ENCODE measurements around the gene TPGS1. TPM values are rescaled to one million over a fixed set of nuclear protein-coding genes. Genes with fewer than 3 reads are reported as not detected.

TPGS1 gene
- total and polyA plus RNA-seq, 8 donors: 3.5 to 18.2 (median 8.2) TPM

GRCh38 chr19:567296-567900 is 60.1 kb downstream of the TPGS1 start:
- H3K4me1 ChIP-seq: peaks cover 4 to 10% of the 10 kb centered on the region in 2 donors
- intact Hi-C loops (cut with DNase I): no loop called here
- H3K36me3 ChIP-seq: no peaks in the 10 kb centered on the region
- TF ChIP-seq CTCF (IDR thresholded peaks at IDR 0.05): no peak
- no peaks in the 10 kb centered on the region for H3K27me3 ChIP-seq
- H3K4me3 ChIP-seq: no peak overlapping the region
- H3K27ac ChIP-seq: peak overlapping the region in 1 of 2 donors; percentile 51
- no peaks in the 10 kb centered on the region for H3K9me3 ChIP-seq
- ATAC-seq (no peak), DNase-seq (no peak)

Other genes starting within 250 kb of the TPGS1 start
- gene PLPP2, start 216.1 kb upstream of the TPGS1 start, total RNA-seq: 10 to 100 TPM in 1 of 2 donors, 1 to 10 TPM in 1; 3.2 to 13.8 TPM
- gene PLPP2, start 216.1 kb upstream of the TPGS1 start, polyA plus RNA-seq (ENCODE audit: insufficient read length in 6 of 6): 1 to 10 TPM; 3.4 to 7.3 (median 5.2) TPM
- gene MIER2, start 162.7 kb upstream of the TPGS1 start, total RNA-seq: 10 to 100 TPM; 24.8 to 41.6 TPM
- gene MIER2, start 162.7 kb upstream of the TPGS1 start, polyA plus RNA-seq (ENCODE audit: insufficient read length in 6 of 6): 10 to 100 TPM; 20.3 to 32.6 (median 26.8) TPM
- gene C2CD4C, start 98.3 kb upstream of the TPGS1 start, total RNA-seq: 1 to 10 TPM; 1.1 to 2.4 TPM
- gene C2CD4C, start 98.3 kb upstream of the TPGS1 start, polyA plus RNA-seq (ENCODE audit: insufficient read length in 6 of 6): 1 to 10 TPM in 2 of 6 donors, under 1 TPM in 4; 0.27 to 1.1 (median 0.65) TPM
- 10 to 100 TPM; 16.8 to 34.5 TPM for gene SHC2, start 46.5 kb upstream of the TPGS1 start, total RNA-seq
- 10 to 100 TPM; 16.0 to 28.1 (median 20.2) TPM for gene SHC2, start 46.5 kb upstream of the TPGS1 start, polyA plus RNA-seq (ENCODE audit: insufficient read length in 6 of 6)
- gene MADCAM1, start 11.0 kb upstream of the TPGS1 start, total RNA-seq: under 1 TPM in 1 of 2 donors, not detected in 1; 0.52 TPM
- 10 to 100 TPM in 3 of 6 donors, 1 to 10 TPM in 3; 4.9 to 11.7 (median 8.9) TPM for gene MADCAM1, start 11.0 kb upstream of the TPGS1 start, polyA plus RNA-seq (ENCODE audit: insufficient read length in 6 of 6)
- gene CDC34, start 24.3 kb downstream of the TPGS1 start, total RNA-seq: 10 to 100 TPM; 50.9 to 55.5 TPM
- 10 to 100 TPM; 42.7 to 62.3 (median 55.0) TPM for gene CDC34, start 24.3 kb downstream of the TPGS1 start, polyA plus RNA-seq (ENCODE audit: insufficient read length in 6 of 6)
- gene GZMM, start 36.6 kb downstream of the TPGS1 start, total RNA-seq: 1 to 10 TPM; 1.4 TPM
- 1 to 10 TPM in 1 of 6 donors, under 1 TPM in 4, not detected in 1; 0.45 to 1.1 (median 0.65) TPM for gene GZMM, start 36.6 kb downstream of the TPGS1 start, polyA plus RNA-seq (ENCODE audit: insufficient read length in 6 of 6)
- 100 to 1,000 TPM; 339 to 457 TPM for gene BSG, start 65.1 kb downstream of the TPGS1 start, total RNA-seq
- 100 to 1,000 TPM; 259 to 372 (median 302) TPM for gene BSG, start 65.1 kb downstream of the TPGS1 start, polyA plus RNA-seq (ENCODE audit: insufficient read length in 6 of 6)
- under 1 TPM; 0.38 to 0.50 TPM for gene HCN2, start 82.4 kb downstream of the TPGS1 start, total RNA-seq
- under 1 TPM; 0.06 to 0.21 (median 0.13) TPM for gene HCN2, start 82.4 kb downstream of the TPGS1 start, polyA plus RNA-seq (ENCODE audit: insufficient read length in 6 of 6)
- gene POLRMT, start 126.0 kb downstream of the TPGS1 start, total RNA-seq: 10 to 100 TPM; 28.5 to 36.9 TPM
- 10 to 100 TPM; 32.2 to 44.7 (median 42.6) TPM for gene POLRMT, start 126.0 kb downstream of the TPGS1 start, polyA plus RNA-seq (ENCODE audit: insufficient read length in 6 of 6)
- under 1 TPM; 0.21 to 0.29 TPM for gene FGF22, start 132.4 kb downstream of the TPGS1 start, total RNA-seq
- gene FGF22, start 132.4 kb downstream of the TPGS1 start, polyA plus RNA-seq (ENCODE audit: insufficient read length in 6 of 6): under 1 TPM; 0.22 to 0.48 (median 0.35) TPM
- 10 to 100 TPM; 24.3 to 34.0 TPM for gene RNF126, start 155.7 kb downstream of the TPGS1 start, total RNA-seq
- gene RNF126, start 155.7 kb downstream of the TPGS1 start, polyA plus RNA-seq (ENCODE audit: insufficient read length in 6 of 6): 10 to 100 TPM; 15.4 to 27.2 (median 21.1) TPM
- gene FSTL3, start 168.9 kb downstream of the TPGS1 start, total RNA-seq: 100 to 1,000 TPM in 1 of 2 donors, 10 to 100 TPM in 1; 94.8 to 145 TPM
- gene FSTL3, start 168.9 kb downstream of the TPGS1 start, polyA plus RNA-seq (ENCODE audit: insufficient read length in 6 of 6): 10 to 100 TPM in 4 of 6 donors, 1 to 10 TPM in 2; 7.6 to 14.7 (median 11.2) TPM
- gene PRSS57, start 188.0 kb downstream of the TPGS1 start, total RNA-seq: not detected
- gene PRSS57, start 188.0 kb downstream of the TPGS1 start, polyA plus RNA-seq (ENCODE audit: insufficient read length in 6 of 6): under 1 TPM; 0.15 to 0.50 (median 0.29) TPM
- 10 to 100 TPM; 30.2 to 33.0 TPM for gene PALM, start 201.4 kb downstream of the TPGS1 start, total RNA-seq
- gene PALM, start 201.4 kb downstream of the TPGS1 start, polyA plus RNA-seq (ENCODE audit: insufficient read length in 6 of 6): 10 to 100 TPM; 37.0 to 59.7 (median 42.8) TPM
- gene MISP, start 243.6 kb downstream of the TPGS1 start, total RNA-seq: 10 to 100 TPM; 19.2 to 44.0 TPM
- 10 to 100 TPM in 3 of 6 donors, 1 to 10 TPM in 3; 5.8 to 15.6 (median 10.6) TPM for gene MISP, start 243.6 kb downstream of the TPGS1 start, polyA plus RNA-seq (ENCODE audit: insufficient read length in 6 of 6)

Data from left lung (tissue), 10 donors.